HEK293 (cell line): Measurements from ENCODE around the gene FDXR.

Experiments used
- ZNF121 ChIP-seq: fragments of 450-650 bp; formaldehyde crosslinking; IDR thresholded peaks from 2 replicates; pipeline ENCODE4 v1.5.1; 2016; ENCODE audit warnings: missing biosample characterization, missing genetic modification characterization
- ZNF274 ChIP-seq, 2 experiments: fragments of 200-500 bp in 1 of 2; fragments of 450-650 bp in 1 of 2; sonication (Bioruptor generic) in 1 of 2; formaldehyde crosslinking in 1 of 2; IDR thresholded peaks; 2 replicates each; pipeline versions ENCODE4 v1.5.1 to v1.6.1; 2014 to 2016; ENCODE audit warnings: borderline replicate concordance in 1 of 2, inconsistent platforms in 1 of 2, low read length in 1 of 2, missing biosample characterization in 1 of 2, missing genetic modification characterization in 1 of 2
- TF ChIP-seq, protein P1 (sequence below): fragments of 450-650 bp; formaldehyde crosslinking; IDR thresholded peaks from 2 replicates; pipeline ENCODE4 v1.5.1; 2016; ENCODE audit warnings: missing biosample characterization, missing genetic modification characterization
- TF ChIP-seq, protein P2 (sequence below): IDR thresholded peaks from 2 replicates; pipeline ENCODE4 v1.6.1; 2011; ENCODE audit warnings: mild to moderate bottlenecking, low read depth, low read length, borderline replicate concordance

DNA sequence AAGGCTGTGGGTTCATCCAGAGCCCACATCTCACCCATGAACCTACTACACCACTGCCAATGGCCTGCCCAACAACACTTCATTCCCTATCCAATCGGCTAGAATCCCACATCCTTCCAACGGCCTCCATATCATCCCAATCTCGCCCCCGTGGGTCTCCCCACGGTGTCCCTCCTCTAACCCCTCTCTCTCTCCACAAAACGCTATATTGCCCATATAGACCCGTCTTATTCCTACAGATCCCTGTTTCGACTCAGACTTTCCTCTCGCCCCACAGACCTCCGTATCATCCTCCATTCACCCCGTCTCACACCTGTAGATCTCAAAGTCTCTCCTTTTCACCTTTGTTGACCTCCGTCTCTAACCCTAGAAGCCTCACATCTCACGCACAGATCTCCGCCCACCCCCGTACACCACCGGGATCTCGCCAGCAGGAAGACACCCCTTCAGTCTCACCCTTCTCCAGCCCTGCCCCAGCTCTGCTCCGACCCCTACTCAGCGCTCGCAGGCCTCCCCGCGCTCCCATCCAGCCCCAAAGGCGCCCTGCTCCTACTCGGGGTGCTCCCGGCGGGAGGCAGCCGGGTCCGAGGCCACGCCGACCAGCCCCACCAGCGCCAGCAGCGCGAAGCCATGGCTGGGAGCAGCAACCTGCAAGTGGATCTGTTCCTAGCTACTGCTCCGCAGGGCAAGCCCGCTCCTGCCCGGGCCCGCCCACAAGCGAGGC is at the start of gene FDXR:
- TF ChIP-seq, protein P1, sequence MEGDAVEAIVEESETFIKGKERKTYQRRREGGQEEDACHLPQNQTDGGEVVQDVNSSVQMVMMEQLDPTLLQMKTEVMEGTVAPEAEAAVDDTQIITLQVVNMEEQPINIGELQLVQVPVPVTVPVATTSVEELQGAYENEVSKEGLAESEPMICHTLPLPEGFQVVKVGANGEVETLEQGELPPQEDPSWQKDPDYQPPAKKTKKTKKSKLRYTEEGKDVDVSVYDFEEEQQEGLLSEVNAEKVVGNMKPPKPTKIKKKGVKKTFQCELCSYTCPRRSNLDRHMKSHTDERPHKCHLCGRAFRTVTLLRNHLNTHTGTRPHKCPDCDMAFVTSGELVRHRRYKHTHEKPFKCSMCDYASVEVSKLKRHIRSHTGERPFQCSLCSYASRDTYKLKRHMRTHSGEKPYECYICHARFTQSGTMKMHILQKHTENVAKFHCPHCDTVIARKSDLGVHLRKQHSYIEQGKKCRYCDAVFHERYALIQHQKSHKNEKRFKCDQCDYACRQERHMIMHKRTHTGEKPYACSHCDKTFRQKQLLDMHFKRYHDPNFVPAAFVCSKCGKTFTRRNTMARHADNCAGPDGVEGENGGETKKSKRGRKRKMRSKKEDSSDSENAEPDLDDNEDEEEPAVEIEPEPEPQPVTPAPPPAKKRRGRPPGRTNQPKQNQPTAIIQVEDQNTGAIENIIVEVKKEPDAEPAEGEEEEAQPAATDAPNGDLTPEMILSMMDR (tag by site-specific recombination) = peak; percentile 65; the same call in 1 of the 2 replicates
- TF ChIP-seq ZNF274 (IDR thresholded peaks at IDR 0.05; ENCODE audit: low read length) = no peak
- no peak for TF ChIP-seq ZNF274 (tag by site-specific recombination; IDR thresholded peaks at IDR 0.05; ENCODE audit: borderline replicate concordance)
- no peak for TF ChIP-seq ZNF121
- TF ChIP-seq, protein P2, sequence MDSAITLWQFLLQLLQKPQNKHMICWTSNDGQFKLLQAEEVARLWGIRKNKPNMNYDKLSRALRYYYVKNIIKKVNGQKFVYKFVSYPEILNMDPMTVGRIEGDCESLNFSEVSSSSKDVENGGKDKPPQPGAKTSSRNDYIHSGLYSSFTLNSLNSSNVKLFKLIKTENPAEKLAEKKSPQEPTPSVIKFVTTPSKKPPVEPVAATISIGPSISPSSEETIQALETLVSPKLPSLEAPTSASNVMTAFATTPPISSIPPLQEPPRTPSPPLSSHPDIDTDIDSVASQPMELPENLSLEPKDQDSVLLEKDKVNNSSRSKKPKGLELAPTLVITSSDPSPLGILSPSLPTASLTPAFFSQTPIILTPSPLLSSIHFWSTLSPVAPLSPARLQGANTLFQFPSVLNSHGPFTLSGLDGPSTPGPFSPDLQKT = no peak
